GM15510 (cell line): ENCODE data around the gene AIMP2.
"Not testable (repeated sequence)": the region's sequence is repeated elsewhere in the genome, so short reads cannot be mapped to it uniquely, and the experiment has no call there.

Source experiments
- POLR2A ChIP-seq: IDR thresholded peaks from 3 replicates; pipeline ENCODE4 v1.6.1; 2011; ENCODE audit warnings: borderline replicate concordance; ENCODE audit not compliant: insufficient read length; ENCODE audit errors: extremely low read depth

Gene AIMP2

GRCh38 chr7:6008668-6009611 lies at the start of gene AIMP2, which contains the start of gene PMS2:
TSS of gene AIMP2 (plus strand) at chr7:6009272. CDS start at chr7:6009364, 92 bp downstream.
TSS of gene PMS2 (minus strand) at chr7:6009049. CDS start at chr7:6009019, 30 bp downstream.
- TF ChIP-seq POLR2A = peak; percentile 89

DNA sequence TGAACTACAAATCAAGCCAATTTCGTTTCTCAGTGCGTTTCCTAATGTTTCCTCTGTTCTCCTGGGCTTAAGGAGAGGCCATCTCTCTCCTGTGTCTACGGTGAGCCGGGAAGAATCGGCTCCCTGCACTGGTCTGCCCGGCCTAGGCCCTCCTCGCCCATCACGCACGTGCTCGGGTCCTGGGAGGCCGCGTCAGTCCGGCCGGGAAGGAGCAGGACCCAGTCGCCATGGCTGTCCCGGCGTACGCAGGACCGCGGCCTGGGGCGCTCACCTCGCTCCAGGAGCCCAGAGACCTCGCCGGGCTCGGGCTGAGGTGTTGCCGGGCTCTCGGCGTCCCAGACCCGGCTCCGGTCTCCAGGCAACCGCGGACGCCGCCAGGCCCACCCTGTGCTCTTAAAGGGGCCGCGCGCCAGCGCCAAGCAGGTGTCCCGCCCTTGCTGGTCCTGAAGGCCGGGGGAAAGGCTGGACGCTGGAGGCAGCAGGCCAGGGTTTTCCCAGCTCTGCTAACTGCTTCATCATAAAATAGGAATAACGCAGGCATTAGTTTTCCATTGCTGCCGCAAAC lies 38.6 kb upstream of the AIMP2 start, which contains the start of gene RSPH10B:
RSPH10B (minus strand) TSS at position 343 of the 565 bp plus-strand sequence. CDS start 3,573 bp downstream, outside the sequence.
- not testable (repeated sequence) for TF ChIP-seq POLR2A

DNA sequence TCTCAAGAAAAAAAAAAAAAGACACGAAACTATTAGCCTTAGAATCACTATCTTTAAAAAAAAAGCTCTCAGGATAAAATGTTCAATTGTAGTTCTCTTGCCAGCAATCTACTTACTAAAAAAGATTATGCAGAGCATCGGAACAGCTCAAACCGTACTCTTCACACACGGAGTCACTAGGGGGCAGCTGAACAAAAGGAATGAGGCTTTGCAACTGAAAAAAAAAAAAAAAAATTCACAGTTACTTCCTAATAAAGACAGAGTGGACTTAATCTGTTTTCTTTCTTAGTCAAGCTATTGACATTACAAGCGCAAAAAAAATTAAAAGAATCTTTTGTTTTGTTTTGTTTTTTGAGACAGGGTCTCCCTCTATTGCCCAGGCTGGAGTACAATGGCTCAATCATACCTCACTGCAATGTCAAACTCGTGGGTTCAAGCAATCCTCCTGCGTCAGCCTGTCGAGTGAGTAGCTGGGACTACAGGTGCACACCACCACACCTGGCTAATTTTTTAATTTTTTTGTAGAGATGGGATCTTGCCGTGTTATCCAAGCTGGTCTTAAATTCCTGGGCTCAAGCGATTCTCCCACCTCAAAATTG lies 11.8 kb upstream of the AIMP2 start:
- TF ChIP-seq POLR2A = no peak

GRCh38 chr7:6007386-6007785 lies 1.7 kb upstream of the AIMP2 start:
- no peak for TF ChIP-seq POLR2A

- TF ChIP-seq POLR2A = no peak
Measured at GRCh38 chr7:6011541-6011940, 2.5 kb downstream of the AIMP2 start.

- TF ChIP-seq POLR2A = no peak
Measured at GRCh38 chr7:6012355-6013104, 3.5 kb downstream of the AIMP2 start.

DNA sequence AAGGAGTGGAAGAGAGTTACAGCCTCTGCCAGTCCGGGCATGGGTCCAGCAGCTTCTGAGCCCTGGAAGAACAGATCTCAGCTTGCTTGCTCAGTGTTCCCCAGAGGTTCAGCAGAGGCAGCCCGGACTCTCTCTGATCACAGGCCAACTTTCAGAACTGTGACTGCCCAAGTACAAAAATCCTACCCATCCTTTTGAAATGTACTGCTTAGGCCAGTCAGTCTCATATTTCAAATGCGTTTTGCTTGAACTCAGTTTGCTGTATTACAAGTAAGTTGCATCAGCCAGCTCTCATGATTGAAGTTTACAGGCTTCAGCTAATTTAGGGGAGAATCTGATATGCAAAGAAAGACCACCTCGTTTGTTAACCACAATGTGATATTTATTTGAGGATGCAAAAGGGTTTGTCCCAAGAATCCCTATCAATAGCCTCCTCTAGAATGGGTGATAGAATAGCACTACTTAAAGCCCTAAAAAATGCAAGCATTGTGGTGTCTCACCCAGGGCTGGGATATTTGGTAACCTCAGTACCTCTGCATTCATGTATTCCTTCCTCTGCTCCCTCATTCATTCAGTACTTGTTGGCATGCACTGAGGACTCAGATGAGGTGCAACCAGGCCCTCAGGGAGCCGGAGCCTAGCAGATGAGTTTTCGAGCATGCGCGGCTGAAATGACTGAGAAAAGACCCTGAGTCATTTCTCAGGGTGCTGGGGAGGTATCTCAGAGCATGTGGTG lies 7.0 kb downstream of the AIMP2 start:
- TF ChIP-seq POLR2A = no peak

- TF ChIP-seq POLR2A = no peak
Measured at GRCh38 chr7:6016653-6016966, 7.5 kb downstream of the AIMP2 start.

- TF ChIP-seq POLR2A = no peak
Measured at GRCh38 chr7:6020371-6021286, 11.6 kb downstream of the AIMP2 start.

DNA sequence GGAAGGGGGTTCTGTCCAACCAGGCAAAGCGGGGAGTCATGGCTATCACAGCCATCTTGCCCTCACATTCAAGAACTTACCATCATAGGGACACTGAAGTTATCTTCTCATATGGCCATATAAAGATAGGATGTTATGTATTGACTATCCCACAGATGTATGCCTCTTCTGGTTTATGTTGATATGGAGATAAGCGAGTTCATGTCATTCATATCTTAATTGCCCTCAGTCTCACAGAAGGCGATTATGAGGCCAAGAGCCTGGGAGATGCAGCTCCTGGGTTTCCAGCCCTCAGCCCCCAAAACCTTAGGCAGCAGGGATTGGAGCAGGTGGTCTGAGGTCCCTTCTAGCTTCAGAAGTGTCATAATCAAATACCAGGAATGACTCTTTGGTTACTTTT lies 13.6 kb downstream of the AIMP2 start:
- TF ChIP-seq POLR2A = no peak

- no peak for TF ChIP-seq POLR2A
Measured at GRCh38 chr7:6023974-6024435, 14.9 kb downstream of the AIMP2 start.

GRCh38 chr7:6026011-6026819 lies 17.1 kb downstream of the AIMP2 start:
- no peak for TF ChIP-seq POLR2A
